GM12878 (cell line): ENCODE data around the gene TMEM63B. TPM values are rescaled to one million over a fixed set of nuclear protein-coding genes. Genes with fewer than 3 reads are reported as not detected.

Experiments used
- ATAC-seq: fragments of 200-7000 bp; cut with Tn5 transposase; 3 replicates; pipeline ENCODE4 v1.9.1; 2020; ENCODE audit warnings: mild to moderate bottlenecking, moderate library complexity
- BruUV-seq: library from RNA; stranded (reverse); fragments of 400-500 nt; replicated peaks from 2 replicates; lab custom pipeline; 2021; lab: Mats Ljungman, UMichigan
- CTCF ChIA-PET: fragments of 300-600 bp; sonication (Branson Sonifier 250); formaldehyde crosslinking; extraction: SDS; loops from one replicate; lab custom pipeline; 2021; ENCODE audit warnings: inconsistent platforms; lab: Yijun Ruan, JAX
- POLR2A ChIA-PET: fragments of 350-600 bp; formaldehyde crosslinking; extraction: SDS; loops from one replicate; lab custom pipeline; 2021; ENCODE audit warnings: inconsistent platforms; lab: Charles Lee
- RAD21 ChIA-PET: fragments of 300-600 bp; sonication (Branson Sonifier 250); formaldehyde crosslinking; loops from one replicate; lab custom pipeline; 2023; ENCODE audit warnings: antibody characterized with exemption; ENCODE audit not compliant: unreplicated experiment; lab: Charles Lee
- SMC1A ChIA-PET: fragments of 300-600 bp; sonication (Branson Sonifier 250); formaldehyde crosslinking; loops from one replicate; lab custom pipeline; 2023; ENCODE audit not compliant: unreplicated experiment, uncharacterized antibody; lab: Charles Lee
- DNase-seq: peaks from one replicate; pipeline ENCODE4 v3.0.0-alpha.2; 2011; ENCODE audit warnings: low read depth, low spot score
- FAIRE-seq: peaks from 3 replicates; lab custom pipeline; 2011; peaks lifted over from hg19 to GRCh38; lab: Jason Lieb, UNC
- H2AFZ ChIP-seq: 2 replicates; pipeline ENCODE4 v1.6.0; 2011; ENCODE audit warnings: low read depth, low read length, control low read depth; ENCODE audit not compliant: control insufficient read depth
- H3K27ac ChIP-seq: 2 replicates; pipeline ENCODE4 v1.5.1; 2011; ENCODE audit warnings: control low read depth; ENCODE audit not compliant: control insufficient read depth, insufficient read depth
- H3K27me3 ChIP-seq, 2 experiments: replicated peaks in 1 of 2; 2 replicates each; pipeline versions ENCODE4 v1.6.0 to v1.6.1; 2011; ENCODE audit warnings: low read length in 1 of 2; ENCODE audit not compliant: control insufficient read depth in 2 of 2, insufficient read depth in 2 of 2
- H3K36me3 ChIP-seq, 2 experiments: 2 replicates each; pipeline ENCODE4 v1.5.1; 2011; ENCODE audit warnings: low read length in 1 of 2; ENCODE audit not compliant: control insufficient read depth in 2 of 2, insufficient read depth in 2 of 2
- H3K4me1 ChIP-seq: 2 replicates; pipeline ENCODE4 v1.6.1; 2011; ENCODE audit warnings: mild to moderate bottlenecking, low read length, moderate library complexity, mixed read lengths; ENCODE audit not compliant: control insufficient read depth, insufficient read depth
- H3K4me2 ChIP-seq: 2 replicates; pipeline ENCODE4 v1.6.0; 2011; ENCODE audit warnings: control low read depth; ENCODE audit not compliant: control insufficient read depth, insufficient read depth
- H3K4me3 ChIP-seq: fragments of 200-600 bp; sonication (generic); 2 replicates; pipeline ENCODE4 v1.5.1; 2016
- H3K79me2 ChIP-seq: 2 replicates; pipeline ENCODE4 v1.6.0; 2011; ENCODE audit warnings: low read length; ENCODE audit not compliant: control insufficient read depth, insufficient read depth
- H3K9ac ChIP-seq: 2 replicates; pipeline ENCODE4 v1.8.0; 2011; ENCODE audit warnings: low read length, control low read depth, mixed read lengths; ENCODE audit not compliant: control insufficient read depth, insufficient read depth
- H3K9me3 ChIP-seq: replicated peaks from 3 replicates; pipeline ENCODE4 v1.5.1; 2011; ENCODE audit warnings: mild to moderate bottlenecking, low read length; ENCODE audit not compliant: control insufficient read depth, insufficient read depth
- H4K20me1 ChIP-seq: 2 replicates; pipeline ENCODE4 v1.6.0; 2011; ENCODE audit not compliant: control insufficient read depth, insufficient read depth
- MEF2B ChIP-seq: fragments of 450-650 bp; IDR thresholded peaks from 2 replicates; pipeline ENCODE4 v1.6.1; 2018; ENCODE audit warnings: mild to moderate bottlenecking, moderate library complexity; ENCODE audit not compliant: partially characterized antibody, poor library complexity, severe bottlenecking
- SUZ12 ChIP-seq: fragments of 200-600 bp; sonication (generic); IDR thresholded peaks from one replicate; pipeline ENCODE4 v1.6.1; 2018; ENCODE audit warnings: antibody characterized with exemption, mild to moderate bottlenecking; ENCODE audit not compliant: unreplicated experiment
- WGBS: methylation state at CpG from one replicate; pipeline ENCODE4 v1.1.6; 2016; ENCODE audit warnings: low lambda C conversion rate; ENCODE audit not compliant: insufficient replicate concordance, insufficient coverage; ENCODE audit errors: missing lambda C conversion rate; 5-methylcytosine and 5-hydroxymethylcytosine counted together
- in situ Hi-C: fragments of 300-500 bp; cut with MboI; formaldehyde crosslinking; loops from 9 replicates; pipeline ENCODE4 v1.14.3; 2018; ENCODE audit warnings: mixed read lengths
- intact Hi-C: fragments of 100-400 bp; cut with micrococcal nuclease; formaldehyde crosslinking; loops from one replicate; pipeline ENCODE4 v1.14.2; 2022; ENCODE audit not compliant: unreplicated experiment
- polyA plus RNA-seq, 11 experiments: library from polyadenylated mRNA; depleted of rRNA in 4 of 11; unstranded in 6 of 11; stranded (reverse) in 5 of 11; fragments of >200 nt; fragmentation: Nextera tagmentation in 4 of 11; fragmentation: Illumina TruSeq in 1 of 11; extraction: Ambion mirVana in 4 of 11; extraction: Trizol in 1 of 11; gene quantifications; 1 replicate in 1 of 11; 2 replicates in 10 of 11; pipeline versions ENCODE4 v1.2.1 to v1.2.3, GENCODE V29; 2011 to 2016; ENCODE audit warnings: inconsistent platforms in 2 of 11, missing spikeins in 2 of 11, low read depth in 1 of 11
- total RNA-seq, 4 experiments: library from RNA; depleted of rRNA in 3 of 4; stranded (reverse); fragments of >200 nt in 3 of 4; fragmentation: Illumina TruSeq in 1 of 4; extraction: Trizol in 1 of 4; gene quantifications; 2 replicates each; pipeline versions ENCODE4 v1.2.1 to v1.2.3, GENCODE V29; 2013 to 2021

Gene TMEM63B
- total and polyA plus RNA-seq, 10 of the 15 experiments (the other 5 are each of a cell fraction or from before 2014, with no cell fraction given), result 0.09 to 15.0 (median 7.1) TPM; not detected in 1

DNA sequence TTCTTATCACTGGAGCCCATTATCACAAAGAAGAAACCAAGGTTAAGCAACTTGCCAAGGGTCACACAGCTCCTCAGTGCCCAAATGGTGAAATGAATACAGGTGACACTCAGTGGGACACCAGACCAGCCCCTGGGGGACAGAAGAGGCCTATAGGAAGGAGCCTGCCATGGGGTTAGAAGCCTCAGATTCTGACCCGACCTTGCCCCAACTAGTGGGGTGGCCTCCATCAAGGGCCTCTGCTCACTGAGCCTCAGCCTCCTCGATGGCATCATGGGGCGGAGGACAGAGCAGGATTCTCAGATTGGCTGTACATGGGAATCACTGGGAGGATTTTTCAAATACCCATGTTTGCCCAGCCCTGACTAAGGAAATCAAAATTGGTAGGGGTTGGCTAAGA, 47.7 kb upstream of the TMEM63B start:
- ATAC-seq, result peak; percentile 12
- CTCF ChIA-PET, result interaction anchor here (0.8 to 12.9 kb wide), 40 partner anchors 11 to 573 kb away, joined by 3 to 264 read pairs (median 5); partner anchors contain the start of genes GTPBP2 and VEGFA
- no TSS peak for BruUV-seq
- intact Hi-C loops (loop anchor here (1.0 to 10.0 kb wide), 5 partner anchors 310 to 625 kb away; partner anchors contain the start of gene DLK2), in situ Hi-C loops (loop anchor here (5.0 kb wide), 2 partner anchors 357 to 412 kb away; no protein-coding TSS in a partner anchor)
- Histone ChIP-seq H3K27me3 (no peaks in the 10 kb centered on the region), H3K27ac (no peak overlapping the region), H3K79me2 (no peaks in the 10 kb centered on the region), H3K4me2 (no peak overlapping the region), H3K9ac (no peak overlapping the region), H3K4me1 (peaks cover 48% of the 10 kb centered on the region), H3K36me3 (no peaks in the 10 kb centered on the region), H2AFZ (no peak overlapping the region), H4K20me1 (no peaks in the 10 kb centered on the region), H3K4me3 (no peak overlapping the region), H3K9me3 (no peaks in the 10 kb centered on the region)
- TF ChIP-seq SUZ12 (no peak), MEF2B (peak; percentile 2)
- RAD21 ChIA-PET, result interaction anchor here (0.6 to 11.0 kb wide), 28 partner anchors 12 to 505 kb away, joined by 3 to 179 read pairs (median 5); partner anchors contain the start of gene VEGFA
- no peak for DNase-seq
- SMC1A ChIA-PET, result interaction anchor here (0.6 to 5.8 kb wide), 26 partner anchors 11 to 417 kb away, joined by 3 to 87 read pairs (median 4); partner anchors contain the start of genes MRPS18A and VEGFA
- POLR2A ChIA-PET, result interaction anchor here (0.7 to 11.0 kb wide), 12 partner anchors 12 to 415 kb away, joined by 3 to 97 read pairs (median 4); partner anchors contain the start of gene VEGFA
- WGBS, result 68% methylated on average over 3 of the region's 3 CpGs
- FAIRE-seq, result no peak
